ENCODE results near the gene WASL.

WASL gene

DNA sequence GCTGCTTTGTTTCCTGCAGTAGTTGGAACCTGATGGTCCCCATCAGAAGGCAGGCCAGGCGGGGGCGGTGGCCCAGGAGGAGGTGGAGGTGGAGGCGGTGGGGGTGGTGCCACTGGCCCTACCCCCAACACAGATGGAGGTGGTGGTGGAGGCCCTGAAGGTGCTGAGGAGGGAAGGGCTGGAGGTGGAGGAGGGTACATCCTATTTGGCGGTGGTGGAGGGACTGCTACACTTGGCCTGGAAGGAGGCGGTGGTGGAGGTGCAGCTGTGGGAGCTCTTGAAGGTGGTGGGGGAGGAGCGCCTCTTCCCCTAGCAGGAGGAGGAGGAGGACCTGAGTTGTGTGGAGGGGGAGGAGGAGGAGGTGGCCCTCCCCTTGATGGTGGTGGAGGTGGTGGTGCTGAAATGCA, 56.3 kb downstream of the WASL start:
- Histone ChIP-seq H3K79me2 (ENCODE audit: control insufficient read depth, insufficient read depth, low read length, poor library complexity) (no peaks in the 10 kb centered on the region), H4K12ac (ENCODE audit: low read depth, low read length) (no peak overlapping the region), H2BK12ac (ENCODE audit: low read length) (no peak overlapping the region), H2BK5ac (ENCODE audit: low read depth, low read length, poor library complexity) (no peak overlapping the region), H3K79me1 (ENCODE audit: low read length) (no peaks in the 10 kb centered on the region), H2AK5ac (ENCODE audit: low read length) (no peak overlapping the region), H4K8ac (ENCODE audit: low read depth, low read length) (no peak overlapping the region), H3K4ac (ENCODE audit: low read depth, low read length) (no peak overlapping the region), H3K27ac (ENCODE audit: low read depth, low read length) (no peak overlapping the region), H4K91ac (ENCODE audit: low read depth, low read length) (no peak overlapping the region), H3K4me3 (ENCODE audit: low read depth, low read length) (no peak overlapping the region), H3K9ac (ENCODE audit: low read length) (no peak overlapping the region), H3K14ac (ENCODE audit: low read length) (no peak overlapping the region), H3K36me3 (ENCODE audit: control insufficient read depth in 1 of 2, insufficient read depth in 2 of 2, low read length in 2 of 2) (peaks cover 5 to 9% of the 10 kb centered on the region in 2 experiments), H3K4me2 (ENCODE audit: low read length) (no peak overlapping the region), H3K4me1 (ENCODE audit: control insufficient read depth in 1 of 2, insufficient read depth in 2 of 2, low read length in 2 of 2) (no peaks in the 10 kb centered on the region), H2AFZ (ENCODE audit: insufficient read depth, low read length, poor library complexity) (no peak overlapping the region), H3K23ac (ENCODE audit: low read length) (no peak overlapping the region), H3K9me3 (ENCODE audit: insufficient read depth, low read depth, low read length) (no peaks in the 10 kb centered on the region), H2BK120ac (ENCODE audit: insufficient read depth, low read length, poor library complexity) (no peak overlapping the region), H3K18ac (ENCODE audit: low read length) (no peak overlapping the region), H3K27me3 (ENCODE audit: insufficient read depth, low read length) (no peaks in the 10 kb centered on the region)
- no peak for DNase-seq
- WGBS (ENCODE audit: extremely low coverage, insufficient coverage, insufficient read length): no CpG with 5 or more reads among the region's 6 CpGs

DNA sequence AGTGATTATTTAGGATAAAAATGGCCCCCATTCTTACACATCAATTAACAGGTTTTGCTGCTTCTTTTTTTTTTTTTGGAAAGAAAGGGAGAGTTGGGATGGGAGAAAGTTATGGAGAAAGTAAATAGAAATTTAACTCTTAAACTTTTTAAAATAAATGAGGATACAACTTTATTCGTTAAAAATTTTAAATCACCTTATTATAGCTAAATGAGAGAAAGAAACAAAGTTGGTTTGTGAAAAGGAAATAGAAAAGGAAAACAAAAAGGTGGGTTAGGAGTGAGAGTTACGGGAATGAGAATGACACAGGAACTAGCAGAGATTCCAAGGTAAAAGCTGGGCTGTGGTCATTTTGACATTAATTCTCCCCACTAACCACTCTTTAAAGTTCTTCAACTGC, 58.3 kb downstream of the WASL start:
- H3K27me3 ChIP-seq (ENCODE audit: insufficient read depth, low read length): no peaks in the 10 kb centered on the region
- no peak overlapping the region for H2BK120ac ChIP-seq (ENCODE audit: insufficient read depth, low read length, poor library complexity)

GRCh38 chr7:123689250-123689649, 59.6 kb downstream of the WASL start:
- Histone ChIP-seq H3K4ac (ENCODE audit: low read depth, low read length) (no peak overlapping the region), H2BK5ac (ENCODE audit: low read depth, low read length, poor library complexity) (no peak overlapping the region), H3K79me1 (ENCODE audit: low read length) (no peaks in the 10 kb centered on the region), H3K9me3 (ENCODE audit: insufficient read depth, low read depth, low read length) (no peaks in the 10 kb centered on the region), H3K4me3 (ENCODE audit: low read depth, low read length) (no peak overlapping the region), H4K91ac (ENCODE audit: low read depth, low read length) (no peak overlapping the region), H4K8ac (ENCODE audit: low read depth, low read length) (no peak overlapping the region), H2AK5ac (ENCODE audit: low read length) (no peak overlapping the region), H3K4me1 (ENCODE audit: control insufficient read depth in 1 of 2, insufficient read depth in 2 of 2, low read length in 2 of 2) (no peaks in the 10 kb centered on the region), H3K14ac (ENCODE audit: low read length) (no peak overlapping the region), H3K9ac (ENCODE audit: low read length) (no peak overlapping the region), H3K27me3 (ENCODE audit: insufficient read depth, low read length) (no peaks in the 10 kb centered on the region), H3K23ac (ENCODE audit: low read length) (no peak overlapping the region), H3K18ac (ENCODE audit: low read length) (no peak overlapping the region), H2AFZ (ENCODE audit: insufficient read depth, low read length, poor library complexity) (no peak overlapping the region), H3K27ac (ENCODE audit: low read depth, low read length) (no peak overlapping the region), H2BK12ac (ENCODE audit: low read length) (no peak overlapping the region), H2BK120ac (ENCODE audit: insufficient read depth, low read length, poor library complexity) (no peak overlapping the region), H4K12ac (ENCODE audit: low read depth, low read length) (no peak overlapping the region), H3K36me3 (ENCODE audit: control insufficient read depth in 1 of 2, insufficient read depth in 2 of 2, low read length in 2 of 2) (peaks cover 5 to 9% of the 10 kb centered on the region in 2 experiments), H3K4me2 (ENCODE audit: low read length) (no peak overlapping the region), H3K79me2 (ENCODE audit: control insufficient read depth, insufficient read depth, low read length, poor library complexity) (no peaks in the 10 kb centered on the region)
- DNase-seq: no peak
- WGBS (ENCODE audit: extremely low coverage, insufficient coverage, insufficient read length): no CpG with 5 or more reads among the region's 3 CpGs

More for the DNA sequence above, 58.3 kb downstream of the WASL start:
- Histone ChIP-seq H2AFZ (ENCODE audit: insufficient read depth, low read length, poor library complexity) (no peak overlapping the region), H3K18ac (ENCODE audit: low read length) (no peak overlapping the region), H4K8ac (ENCODE audit: low read depth, low read length) (no peak overlapping the region), H4K12ac (ENCODE audit: low read depth, low read length) (no peak overlapping the region), H3K23ac (ENCODE audit: low read length) (no peak overlapping the region), H3K9me3 (ENCODE audit: insufficient read depth, low read depth, low read length) (no peaks in the 10 kb centered on the region), H3K4me3 (ENCODE audit: low read depth, low read length) (no peak overlapping the region), H2BK12ac (ENCODE audit: low read length) (no peak overlapping the region), H3K27ac (ENCODE audit: low read depth, low read length) (no peak overlapping the region), H2BK5ac (ENCODE audit: low read depth, low read length, poor library complexity) (no peak overlapping the region), H3K14ac (ENCODE audit: low read length) (no peak overlapping the region), H2AK5ac (ENCODE audit: low read length) (no peak overlapping the region), H3K79me2 (ENCODE audit: control insufficient read depth, insufficient read depth, low read length, poor library complexity) (no peaks in the 10 kb centered on the region), H3K36me3 (ENCODE audit: control insufficient read depth in 1 of 2, insufficient read depth in 2 of 2, low read length in 2 of 2) (peaks cover 5 to 9% of the 10 kb centered on the region in 2 experiments), H3K4me2 (ENCODE audit: low read length) (no peak overlapping the region), H3K9ac (ENCODE audit: low read length) (no peak overlapping the region), H4K91ac (ENCODE audit: low read depth, low read length) (no peak overlapping the region), H3K4me1 (ENCODE audit: control insufficient read depth in 1 of 2, insufficient read depth in 2 of 2, low read length in 2 of 2) (no peaks in the 10 kb centered on the region), H3K4ac (ENCODE audit: low read depth, low read length) (no peak overlapping the region), H3K79me1 (ENCODE audit: low read length) (no peaks in the 10 kb centered on the region)
- 100% methylated on average over 1 of the region's 2 CpGs for WGBS (ENCODE audit: extremely low coverage, insufficient coverage, insufficient read length)
- no peak for DNase-seq

- no CpG with 5 or more reads among the region's 1 CpG for WGBS (ENCODE audit: extremely low coverage, insufficient coverage, insufficient read length)
- no peak overlapping the region for H3K4ac ChIP-seq (ENCODE audit: low read depth, low read length)
Measured at GRCh38 chr7:123687727-123688126, 61.1 kb downstream of the WASL start.

More at GRCh38 chr7:123687727-123688126, 61.1 kb downstream of the WASL start:
- Histone ChIP-seq H2BK5ac (ENCODE audit: low read depth, low read length, poor library complexity) (no peak overlapping the region), H3K9me3 (ENCODE audit: insufficient read depth, low read depth, low read length) (no peaks in the 10 kb centered on the region), H3K79me2 (ENCODE audit: control insufficient read depth, insufficient read depth, low read length, poor library complexity) (no peaks in the 10 kb centered on the region), H3K4me1 (ENCODE audit: control insufficient read depth in 1 of 2, insufficient read depth in 2 of 2, low read length in 2 of 2) (no peaks in the 10 kb centered on the region), H3K14ac (ENCODE audit: low read length) (no peak overlapping the region), H3K23ac (ENCODE audit: low read length) (no peak overlapping the region), H4K8ac (ENCODE audit: low read depth, low read length) (no peak overlapping the region), H3K79me1 (ENCODE audit: low read length) (no peaks in the 10 kb centered on the region), H3K4me3 (ENCODE audit: low read depth, low read length) (no peak overlapping the region), H2BK120ac (ENCODE audit: insufficient read depth, low read length, poor library complexity) (no peak overlapping the region), H3K9ac (ENCODE audit: low read length) (no peak overlapping the region), H3K36me3 (ENCODE audit: control insufficient read depth in 1 of 2, insufficient read depth in 2 of 2, low read length in 2 of 2) (peaks cover 5 to 9% of the 10 kb centered on the region in 2 experiments), H2AFZ (ENCODE audit: insufficient read depth, low read length, poor library complexity) (no peak overlapping the region), H3K27me3 (ENCODE audit: insufficient read depth, low read length) (no peaks in the 10 kb centered on the region), H2BK12ac (ENCODE audit: low read length) (no peak overlapping the region), H3K18ac (ENCODE audit: low read length) (no peak overlapping the region), H4K12ac (ENCODE audit: low read depth, low read length) (no peak overlapping the region), H3K27ac (ENCODE audit: low read depth, low read length) (no peak overlapping the region), H4K91ac (ENCODE audit: low read depth, low read length) (no peak overlapping the region), H3K4me2 (ENCODE audit: low read length) (no peak overlapping the region), H2AK5ac (ENCODE audit: low read length) (no peak overlapping the region)
- DNase-seq: no peak
